Measurements from ENCODE around the gene TIMP3.

Gene TIMP3

DNA sequence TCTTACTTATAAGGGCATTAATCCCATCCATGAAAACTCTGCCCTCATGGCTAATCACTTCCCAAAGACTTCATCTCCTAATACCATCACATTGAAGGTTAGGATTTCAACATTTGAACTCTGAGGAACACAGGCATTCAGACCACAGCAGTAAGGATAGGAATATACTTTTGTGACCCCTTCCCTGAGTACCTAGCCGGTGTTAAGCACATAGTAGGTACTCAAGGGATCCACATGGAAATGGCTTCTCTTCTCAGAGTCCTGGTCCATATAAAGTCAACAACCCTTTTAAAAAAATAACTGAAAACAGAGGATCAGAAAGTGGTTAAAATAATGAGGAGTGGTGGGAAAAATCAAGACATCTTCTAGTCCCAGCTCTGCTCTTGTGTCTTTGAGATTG is 78.0 kb downstream of the TIMP3 start (continued):
- TF ChIP-seq ZNF660 (tag by site-specific recombination; IDR thresholded peaks at IDR 0.05), result no peak
- TF ChIP-seq, protein P1, sequence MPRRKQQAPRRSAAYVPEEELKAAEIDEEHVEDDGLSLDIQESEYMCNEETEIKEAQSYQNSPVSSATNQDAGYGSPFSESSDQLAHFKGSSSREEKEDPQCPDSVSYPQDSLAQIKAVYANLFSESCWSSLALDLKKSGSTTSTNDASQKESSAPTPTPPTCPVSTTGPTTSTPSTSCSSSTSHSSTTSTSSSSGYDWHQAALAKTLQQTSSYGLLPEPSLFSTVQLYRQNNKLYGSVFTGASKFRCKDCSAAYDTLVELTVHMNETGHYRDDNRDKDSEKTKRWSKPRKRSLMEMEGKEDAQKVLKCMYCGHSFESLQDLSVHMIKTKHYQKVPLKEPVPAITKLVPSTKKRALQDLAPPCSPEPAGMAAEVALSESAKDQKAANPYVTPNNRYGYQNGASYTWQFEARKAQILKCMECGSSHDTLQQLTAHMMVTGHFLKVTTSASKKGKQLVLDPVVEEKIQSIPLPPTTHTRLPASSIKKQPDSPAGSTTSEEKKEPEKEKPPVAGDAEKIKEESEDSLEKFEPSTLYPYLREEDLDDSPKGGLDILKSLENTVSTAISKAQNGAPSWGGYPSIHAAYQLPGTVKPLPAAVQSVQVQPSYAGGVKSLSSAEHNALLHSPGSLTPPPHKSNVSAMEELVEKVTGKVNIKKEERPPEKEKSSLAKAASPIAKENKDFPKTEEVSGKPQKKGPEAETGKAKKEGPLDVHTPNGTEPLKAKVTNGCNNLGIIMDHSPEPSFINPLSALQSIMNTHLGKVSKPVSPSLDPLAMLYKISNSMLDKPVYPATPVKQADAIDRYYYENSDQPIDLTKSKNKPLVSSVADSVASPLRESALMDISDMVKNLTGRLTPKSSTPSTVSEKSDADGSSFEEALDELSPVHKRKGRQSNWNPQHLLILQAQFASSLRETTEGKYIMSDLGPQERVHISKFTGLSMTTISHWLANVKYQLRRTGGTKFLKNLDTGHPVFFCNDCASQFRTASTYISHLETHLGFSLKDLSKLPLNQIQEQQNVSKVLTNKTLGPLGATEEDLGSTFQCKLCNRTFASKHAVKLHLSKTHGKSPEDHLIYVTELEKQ (tag by site-specific recombination; IDR thresholded peaks at IDR 0.05; ENCODE audit: borderline replicate concordance), result no peak
- TF ChIP-seq ZNF837 (tag by site-specific recombination; IDR thresholded peaks at IDR 0.05), result no peak
- TF ChIP-seq ZNF112 (tag by site-specific recombination; IDR thresholded peaks at IDR 0.05), result no peak

DNA sequence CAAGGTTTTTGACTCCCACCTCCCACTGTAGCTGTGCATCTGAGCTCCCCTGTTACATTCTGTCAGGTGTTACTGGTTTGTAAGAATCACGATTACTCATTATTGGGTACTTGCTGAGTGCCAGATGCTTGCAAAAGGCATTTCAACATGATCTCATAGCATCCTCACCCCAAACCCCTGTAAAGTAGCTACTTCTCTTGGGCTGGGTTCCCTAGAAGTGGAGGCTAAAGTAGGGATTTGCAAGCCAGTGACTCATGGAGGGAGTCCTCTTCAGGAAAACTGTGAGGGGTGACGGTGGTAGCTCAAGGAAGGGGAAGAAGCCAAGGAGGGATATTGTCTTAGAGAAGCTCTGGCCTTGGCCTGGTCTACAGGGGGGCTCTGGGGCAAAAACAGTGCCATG is 78.6 kb downstream of the TIMP3 start:
- CTCF ChIA-PET, result interaction anchor here (0.9 to 1.9 kb wide), 2 partner anchors 83 to 85 kb away, joined by 3 to 9 read pairs; no protein-coding TSS in a partner anchor
- no peak overlapping the region for H3K27ac ChIP-seq (ENCODE audit: extremely low read depth, low read depth, low read length)

DNA sequence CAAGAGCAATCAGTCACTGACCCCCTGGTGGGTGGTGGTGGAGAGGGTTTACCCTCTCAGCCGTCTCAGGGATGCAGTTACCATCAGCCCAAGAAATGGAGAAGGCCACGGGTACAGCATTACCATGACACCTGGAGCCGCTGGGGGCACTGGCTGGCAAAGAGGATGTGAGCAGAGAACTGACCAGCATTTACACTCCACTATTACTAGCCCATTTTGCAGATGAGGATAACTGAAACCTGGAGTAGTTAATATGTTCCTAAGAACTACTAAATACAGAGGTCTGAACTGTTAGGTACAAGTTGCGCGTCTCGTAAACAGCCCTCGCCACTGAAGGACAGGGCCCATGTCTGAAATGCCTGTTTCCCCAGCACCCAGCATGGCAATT is 79.0 kb downstream of the TIMP3 start:
- no peaks in the 10 kb centered on the region for H3K9me3 ChIP-seq (ENCODE audit: control insufficient read depth, insufficient read depth, low read depth, low read length)
- ChIA-PET CTCF (interaction anchor here (1.9 kb wide), 1 partner anchor 83 kb away, joined by 9 read pairs; no protein-coding TSS in a partner anchor), POLR2A (no interaction called here)
- H3K27ac ChIP-seq (ENCODE audit: extremely low read depth, low read depth, low read length), result no peak overlapping the region
- no peaks in the 10 kb centered on the region for H3K4me1 ChIP-seq (ENCODE audit: control insufficient read depth, insufficient read depth, low read length)
- H3K4me3 ChIP-seq (ENCODE audit: low read depth, low read length), result no peak overlapping the region
- H3K36me3 ChIP-seq (ENCODE audit: control insufficient read depth in 2 of 2, insufficient read depth in 1 of 2, low read length in 2 of 2), result no peaks in the 10 kb centered on the region
- TF ChIP-seq, protein P2, sequence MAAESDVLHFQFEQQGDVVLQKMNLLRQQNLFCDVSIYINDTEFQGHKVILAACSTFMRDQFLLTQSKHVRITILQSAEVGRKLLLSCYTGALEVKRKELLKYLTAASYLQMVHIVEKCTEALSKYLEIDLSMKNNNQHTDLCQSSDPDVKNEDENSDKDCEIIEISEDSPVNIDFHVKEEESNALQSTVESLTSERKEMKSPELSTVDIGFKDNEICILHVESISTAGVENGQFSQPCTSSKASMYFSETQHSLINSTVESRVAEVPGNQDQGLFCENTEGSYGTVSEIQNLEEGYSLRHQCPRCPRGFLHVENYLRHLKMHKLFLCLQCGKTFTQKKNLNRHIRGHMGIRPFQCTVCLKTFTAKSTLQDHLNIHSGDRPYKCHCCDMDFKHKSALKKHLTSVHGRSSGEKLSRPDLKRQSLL (tag by site-specific recombination; IDR thresholded peaks at IDR 0.05), result no peak
- TF ChIP-seq ZNF664 (tag by site-specific recombination; IDR thresholded peaks at IDR 0.05) (no peak), ZNF600 (tag by site-specific recombination; IDR thresholded peaks at IDR 0.05) (no peak), ZNF433 (tag by site-specific recombination; IDR thresholded peaks at IDR 0.05; ENCODE audit: low read depth) (no peak), ZNF677 (tag by site-specific recombination; IDR thresholded peaks at IDR 0.05) (no peak), ZNF654 (tag by site-specific recombination; IDR thresholded peaks at IDR 0.05; ENCODE audit: low read depth) (no peak)
- TF ChIP-seq, protein P3, sequence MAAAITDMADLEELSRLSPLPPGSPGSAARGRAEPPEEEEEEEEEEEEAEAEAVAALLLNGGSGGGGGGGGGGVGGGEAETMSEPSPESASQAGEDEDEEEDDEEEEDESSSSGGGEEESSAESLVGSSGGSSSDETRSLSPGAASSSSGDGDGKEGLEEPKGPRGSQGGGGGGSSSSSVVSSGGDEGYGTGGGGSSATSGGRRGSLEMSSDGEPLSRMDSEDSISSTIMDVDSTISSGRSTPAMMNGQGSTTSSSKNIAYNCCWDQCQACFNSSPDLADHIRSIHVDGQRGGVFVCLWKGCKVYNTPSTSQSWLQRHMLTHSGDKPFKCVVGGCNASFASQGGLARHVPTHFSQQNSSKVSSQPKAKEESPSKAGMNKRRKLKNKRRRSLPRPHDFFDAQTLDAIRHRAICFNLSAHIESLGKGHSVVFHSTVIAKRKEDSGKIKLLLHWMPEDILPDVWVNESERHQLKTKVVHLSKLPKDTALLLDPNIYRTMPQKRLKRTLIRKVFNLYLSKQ (tag by site-specific recombination; IDR thresholded peaks at IDR 0.05; ENCODE audit: borderline replicate concordance), result no peak
- TF ChIP-seq, protein P4, sequence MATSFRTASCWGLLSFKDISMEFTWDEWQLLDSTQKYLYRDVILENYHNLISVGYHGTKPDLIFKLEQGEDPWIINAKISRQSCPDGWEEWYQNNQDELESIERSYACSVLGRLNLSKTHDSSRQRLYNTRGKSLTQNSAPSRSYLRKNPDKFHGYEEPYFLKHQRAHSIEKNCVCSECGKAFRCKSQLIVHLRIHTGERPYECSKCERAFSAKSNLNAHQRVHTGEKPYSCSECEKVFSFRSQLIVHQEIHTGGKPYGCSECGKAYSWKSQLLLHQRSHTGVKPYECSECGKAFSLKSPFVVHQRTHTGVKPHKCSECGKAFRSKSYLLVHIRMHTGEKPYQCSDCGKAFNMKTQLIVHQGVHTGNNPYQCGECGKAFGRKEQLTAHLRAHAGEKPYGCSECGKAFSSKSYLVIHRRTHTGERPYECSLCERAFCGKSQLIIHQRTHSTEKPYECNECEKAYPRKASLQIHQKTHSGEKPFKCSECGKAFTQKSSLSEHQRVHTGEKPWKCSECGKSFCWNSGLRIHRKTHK (tag by site-specific recombination; IDR thresholded peaks at IDR 0.05), result no peak
- TF ChIP-seq, protein P5, sequence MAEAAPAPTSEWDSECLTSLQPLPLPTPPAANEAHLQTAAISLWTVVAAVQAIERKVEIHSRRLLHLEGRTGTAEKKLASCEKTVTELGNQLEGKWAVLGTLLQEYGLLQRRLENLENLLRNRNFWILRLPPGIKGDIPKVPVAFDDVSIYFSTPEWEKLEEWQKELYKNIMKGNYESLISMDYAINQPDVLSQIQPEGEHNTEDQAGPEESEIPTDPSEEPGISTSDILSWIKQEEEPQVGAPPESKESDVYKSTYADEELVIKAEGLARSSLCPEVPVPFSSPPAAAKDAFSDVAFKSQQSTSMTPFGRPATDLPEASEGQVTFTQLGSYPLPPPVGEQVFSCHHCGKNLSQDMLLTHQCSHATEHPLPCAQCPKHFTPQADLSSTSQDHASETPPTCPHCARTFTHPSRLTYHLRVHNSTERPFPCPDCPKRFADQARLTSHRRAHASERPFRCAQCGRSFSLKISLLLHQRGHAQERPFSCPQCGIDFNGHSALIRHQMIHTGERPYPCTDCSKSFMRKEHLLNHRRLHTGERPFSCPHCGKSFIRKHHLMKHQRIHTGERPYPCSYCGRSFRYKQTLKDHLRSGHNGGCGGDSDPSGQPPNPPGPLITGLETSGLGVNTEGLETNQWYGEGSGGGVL (tag by site-specific recombination; IDR thresholded peaks at IDR 0.05), result no peak

More for the DNA sequence above, 78.6 kb downstream of the TIMP3 start:
- POLR2A ChIA-PET, result no interaction called here
- Histone ChIP-seq H3K9me3 (ENCODE audit: control insufficient read depth, insufficient read depth, low read depth, low read length) (no peaks in the 10 kb centered on the region), H3K36me3 (ENCODE audit: control insufficient read depth in 2 of 2, insufficient read depth in 1 of 2, low read length in 2 of 2) (no peaks in the 10 kb centered on the region), H3K4me1 (ENCODE audit: control insufficient read depth, insufficient read depth, low read length) (no peaks in the 10 kb centered on the region), H3K4me3 (ENCODE audit: low read depth, low read length) (no peak overlapping the region)
- TF ChIP-seq ZFP3 (tag by site-specific recombination; IDR thresholded peaks at IDR 0.05; ENCODE audit: low read depth) (no peak), ZFP37 (tag by site-specific recombination; IDR thresholded peaks at IDR 0.05) (no peak)
- TF ChIP-seq, protein P6, sequence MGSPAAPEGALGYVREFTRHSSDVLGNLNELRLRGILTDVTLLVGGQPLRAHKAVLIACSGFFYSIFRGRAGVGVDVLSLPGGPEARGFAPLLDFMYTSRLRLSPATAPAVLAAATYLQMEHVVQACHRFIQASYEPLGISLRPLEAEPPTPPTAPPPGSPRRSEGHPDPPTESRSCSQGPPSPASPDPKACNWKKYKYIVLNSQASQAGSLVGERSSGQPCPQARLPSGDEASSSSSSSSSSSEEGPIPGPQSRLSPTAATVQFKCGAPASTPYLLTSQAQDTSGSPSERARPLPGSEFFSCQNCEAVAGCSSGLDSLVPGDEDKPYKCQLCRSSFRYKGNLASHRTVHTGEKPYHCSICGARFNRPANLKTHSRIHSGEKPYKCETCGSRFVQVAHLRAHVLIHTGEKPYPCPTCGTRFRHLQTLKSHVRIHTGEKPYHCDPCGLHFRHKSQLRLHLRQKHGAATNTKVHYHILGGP (tag by site-specific recombination; IDR thresholded peaks at IDR 0.05), result 0 out of 2 replicates have a peak, but pooled peaks have one; percentile 36
- TF ChIP-seq, protein P5 (tag by site-specific recombination; IDR thresholded peaks at IDR 0.05), result peak; percentile 53
- TF ChIP-seq, protein P7, sequence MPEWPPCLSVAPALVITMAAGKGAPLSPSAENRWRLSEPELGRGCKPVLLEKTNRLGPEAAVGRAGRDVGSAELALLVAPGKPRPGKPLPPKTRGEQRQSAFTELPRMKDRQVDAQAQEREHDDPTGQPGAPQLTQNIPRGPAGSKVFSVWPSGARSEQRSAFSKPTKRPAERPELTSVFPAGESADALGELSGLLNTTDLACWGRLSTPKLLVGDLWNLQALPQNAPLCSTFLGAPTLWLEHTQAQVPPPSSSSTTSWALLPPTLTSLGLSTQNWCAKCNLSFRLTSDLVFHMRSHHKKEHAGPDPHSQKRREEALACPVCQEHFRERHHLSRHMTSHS (tag by site-specific recombination; IDR thresholded peaks at IDR 0.05), result no peak

All from HEK293 (cell line).